A673 (cell line): ENCODE results near the gene IQUB.

ENCODE experiments used
- EZH2 ChIP-seq: fragments of 200-600 bp; sonication (generic); IDR thresholded peaks from 2 replicates; pipeline ENCODE4 v1.6.1; 2017; ENCODE audit warnings: borderline replicate concordance, low read depth, mild to moderate bottlenecking, mixed read lengths, antibody characterized with exemption, low read length; ENCODE audit not compliant: poor library complexity, severe bottlenecking
- TF ChIP-seq, protein P1 (sequence below): fragments of 300-800, 200-600 bp; sonication (generic); conservative IDR thresholded peaks from 2 replicates; pipeline ENCODE4 v1.5.1; 2017; ENCODE audit warnings: low read depth, mild to moderate bottlenecking, antibody characterized with exemption, low read length, moderate library complexity, mixed read lengths

DNA sequence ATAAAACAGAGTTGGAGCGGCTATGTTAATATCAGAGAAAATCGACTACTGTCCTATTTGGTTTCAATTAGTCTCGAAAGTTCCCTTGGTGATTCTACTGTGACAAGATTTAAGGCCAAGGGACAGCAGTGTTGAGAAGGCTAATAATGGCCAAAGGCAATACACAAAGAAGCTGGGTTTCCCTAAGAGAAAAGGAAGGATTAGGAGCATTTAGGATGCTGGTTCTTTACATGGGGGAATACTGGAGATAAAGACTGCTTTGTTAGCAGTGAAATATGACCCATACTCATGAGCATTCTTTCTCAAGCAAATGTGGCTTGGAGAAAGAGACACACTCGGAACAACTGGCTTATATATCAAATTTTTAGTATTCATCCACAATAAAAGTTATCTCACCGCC lies 32.2 kb downstream of the IQUB start:
- TF ChIP-seq, protein P1, sequence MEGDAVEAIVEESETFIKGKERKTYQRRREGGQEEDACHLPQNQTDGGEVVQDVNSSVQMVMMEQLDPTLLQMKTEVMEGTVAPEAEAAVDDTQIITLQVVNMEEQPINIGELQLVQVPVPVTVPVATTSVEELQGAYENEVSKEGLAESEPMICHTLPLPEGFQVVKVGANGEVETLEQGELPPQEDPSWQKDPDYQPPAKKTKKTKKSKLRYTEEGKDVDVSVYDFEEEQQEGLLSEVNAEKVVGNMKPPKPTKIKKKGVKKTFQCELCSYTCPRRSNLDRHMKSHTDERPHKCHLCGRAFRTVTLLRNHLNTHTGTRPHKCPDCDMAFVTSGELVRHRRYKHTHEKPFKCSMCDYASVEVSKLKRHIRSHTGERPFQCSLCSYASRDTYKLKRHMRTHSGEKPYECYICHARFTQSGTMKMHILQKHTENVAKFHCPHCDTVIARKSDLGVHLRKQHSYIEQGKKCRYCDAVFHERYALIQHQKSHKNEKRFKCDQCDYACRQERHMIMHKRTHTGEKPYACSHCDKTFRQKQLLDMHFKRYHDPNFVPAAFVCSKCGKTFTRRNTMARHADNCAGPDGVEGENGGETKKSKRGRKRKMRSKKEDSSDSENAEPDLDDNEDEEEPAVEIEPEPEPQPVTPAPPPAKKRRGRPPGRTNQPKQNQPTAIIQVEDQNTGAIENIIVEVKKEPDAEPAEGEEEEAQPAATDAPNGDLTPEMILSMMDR = no peak
- TF ChIP-seq EZH2 = no peak
